ENCODE results near the gene SHMT2. TPM values are rescaled to one million over a fixed set of nuclear protein-coding genes. Genes with fewer than 3 reads are reported as not detected.

SHMT2 gene
- total RNA-seq, 1 experiment from 2014 or later, result 227 TPM

DNA sequence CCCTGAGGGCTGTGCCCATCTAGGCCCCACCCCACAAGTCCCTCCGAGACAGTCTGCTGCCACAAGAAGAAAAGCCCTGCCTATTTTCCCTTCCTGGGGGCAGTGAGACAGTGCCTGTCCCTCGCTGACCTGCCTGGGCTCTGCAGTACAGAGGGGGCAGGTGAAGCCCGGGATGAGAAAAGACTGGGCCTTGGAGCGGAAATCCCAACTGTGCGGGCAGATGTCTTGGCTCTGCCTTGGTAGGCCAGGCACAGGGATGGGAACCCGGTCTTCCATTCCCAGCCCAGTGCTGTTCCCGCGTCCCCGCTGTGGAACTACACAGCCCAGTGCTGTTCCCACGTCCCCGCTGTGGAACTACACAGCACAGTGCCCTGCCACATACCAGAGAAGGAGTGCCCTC, 25.7 kb upstream of the SHMT2 start:
- ChIA-PET CTCF (no interaction called here), POLR2A (ENCODE audit: unreplicated experiment) (no interaction called here)
- no peaks in the 10 kb centered on the region for H3F3A ChIP-seq (ENCODE audit: insufficient read depth, low read depth)
- no peaks in the 10 kb centered on the region for H3K79me2 ChIP-seq (ENCODE audit: low read depth)
- H4K20me1 ChIP-seq (ENCODE audit: insufficient read depth), result no peaks in the 10 kb centered on the region
- H3K4me3 ChIP-seq, result no peak overlapping the region
- no peak overlapping the region for H3K4me2 ChIP-seq
- H3K27ac ChIP-seq, result no peak overlapping the region
- no peaks in the 10 kb centered on the region for H3K27me3 ChIP-seq (ENCODE audit: insufficient read depth, low read depth)
- H3K9me2 ChIP-seq (ENCODE audit: insufficient read depth), result no peaks in the 10 kb centered on the region
- intact Hi-C loops (cut with micrococcal nuclease; ENCODE audit: unreplicated experiment), result no loop called here
- no TSS peak for BruUV-seq (replicated peaks)
- DNase-seq, result no peak
- H3K9me3 ChIP-seq (ENCODE audit: insufficient read depth, low read depth), result no peaks in the 10 kb centered on the region
- H3K36me3 ChIP-seq (ENCODE audit: low read depth), result no peaks in the 10 kb centered on the region
- H2AFZ ChIP-seq, result no peak overlapping the region
- H3K4me1 ChIP-seq (replicated peaks; ENCODE audit: insufficient read depth), result no peaks in the 10 kb centered on the region
- no peak for TF ChIP-seq EZH2 (IDR thresholded peaks at IDR 0.05; ENCODE audit: low read depth)
- TF ChIP-seq, protein P1, sequence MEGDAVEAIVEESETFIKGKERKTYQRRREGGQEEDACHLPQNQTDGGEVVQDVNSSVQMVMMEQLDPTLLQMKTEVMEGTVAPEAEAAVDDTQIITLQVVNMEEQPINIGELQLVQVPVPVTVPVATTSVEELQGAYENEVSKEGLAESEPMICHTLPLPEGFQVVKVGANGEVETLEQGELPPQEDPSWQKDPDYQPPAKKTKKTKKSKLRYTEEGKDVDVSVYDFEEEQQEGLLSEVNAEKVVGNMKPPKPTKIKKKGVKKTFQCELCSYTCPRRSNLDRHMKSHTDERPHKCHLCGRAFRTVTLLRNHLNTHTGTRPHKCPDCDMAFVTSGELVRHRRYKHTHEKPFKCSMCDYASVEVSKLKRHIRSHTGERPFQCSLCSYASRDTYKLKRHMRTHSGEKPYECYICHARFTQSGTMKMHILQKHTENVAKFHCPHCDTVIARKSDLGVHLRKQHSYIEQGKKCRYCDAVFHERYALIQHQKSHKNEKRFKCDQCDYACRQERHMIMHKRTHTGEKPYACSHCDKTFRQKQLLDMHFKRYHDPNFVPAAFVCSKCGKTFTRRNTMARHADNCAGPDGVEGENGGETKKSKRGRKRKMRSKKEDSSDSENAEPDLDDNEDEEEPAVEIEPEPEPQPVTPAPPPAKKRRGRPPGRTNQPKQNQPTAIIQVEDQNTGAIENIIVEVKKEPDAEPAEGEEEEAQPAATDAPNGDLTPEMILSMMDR (conservative IDR thresholded peaks at IDR 0.05), result no peak

DNA sequence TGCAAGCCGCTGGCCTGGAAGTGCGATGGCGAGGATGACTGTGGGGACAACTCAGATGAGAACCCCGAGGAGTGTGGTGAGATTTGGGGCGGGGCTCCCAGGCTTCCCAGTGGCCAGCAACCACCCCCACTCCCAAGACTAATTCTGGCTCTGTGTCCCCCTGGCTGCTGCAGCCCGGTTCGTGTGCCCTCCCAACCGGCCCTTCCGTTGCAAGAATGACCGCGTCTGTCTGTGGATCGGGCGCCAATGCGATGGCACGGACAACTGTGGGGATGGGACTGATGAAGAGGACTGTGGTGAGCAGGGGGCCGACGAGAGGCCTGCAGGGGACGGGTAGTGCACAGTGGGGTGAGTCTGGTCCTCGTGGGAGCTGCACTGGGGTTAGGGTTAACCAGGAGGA, 25.1 kb upstream of the SHMT2 start:
- H4K20me1 ChIP-seq (ENCODE audit: insufficient read depth), result no peaks in the 10 kb centered on the region
- H3K9me3 ChIP-seq (ENCODE audit: insufficient read depth, low read depth), result no peaks in the 10 kb centered on the region
- no peak overlapping the region for H3K4me3 ChIP-seq
- no peak for TF ChIP-seq EZH2 (IDR thresholded peaks at IDR 0.05; ENCODE audit: low read depth)
- TF ChIP-seq, protein P1 (conservative IDR thresholded peaks at IDR 0.05), result no peak
- CTCF ChIA-PET, result no interaction called here
- no peak overlapping the region for H2AFZ ChIP-seq
- H3K79me2 ChIP-seq (ENCODE audit: low read depth), result no peaks in the 10 kb centered on the region
- H3F3A ChIP-seq (ENCODE audit: insufficient read depth, low read depth), result no peaks in the 10 kb centered on the region
- no peak for DNase-seq
- intact Hi-C loops (cut with micrococcal nuclease; ENCODE audit: unreplicated experiment), result no loop called here
- H3K4me2 ChIP-seq, result no peak overlapping the region
- POLR2A ChIA-PET (ENCODE audit: unreplicated experiment), result interaction anchor here (0.6 kb wide), 1 partner anchor 1005 kb away, joined by 9 read pairs; no protein-coding TSS in a partner anchor
- H3K36me3 ChIP-seq (ENCODE audit: low read depth), result no peaks in the 10 kb centered on the region
- BruUV-seq (replicated peaks), result no TSS peak
- no peaks in the 10 kb centered on the region for H3K4me1 ChIP-seq (replicated peaks; ENCODE audit: insufficient read depth)
- H3K9me2 ChIP-seq (ENCODE audit: insufficient read depth), result no peaks in the 10 kb centered on the region
- no peaks in the 10 kb centered on the region for H3K27me3 ChIP-seq (ENCODE audit: insufficient read depth, low read depth)
- H3K27ac ChIP-seq, result no peak overlapping the region

DNA sequence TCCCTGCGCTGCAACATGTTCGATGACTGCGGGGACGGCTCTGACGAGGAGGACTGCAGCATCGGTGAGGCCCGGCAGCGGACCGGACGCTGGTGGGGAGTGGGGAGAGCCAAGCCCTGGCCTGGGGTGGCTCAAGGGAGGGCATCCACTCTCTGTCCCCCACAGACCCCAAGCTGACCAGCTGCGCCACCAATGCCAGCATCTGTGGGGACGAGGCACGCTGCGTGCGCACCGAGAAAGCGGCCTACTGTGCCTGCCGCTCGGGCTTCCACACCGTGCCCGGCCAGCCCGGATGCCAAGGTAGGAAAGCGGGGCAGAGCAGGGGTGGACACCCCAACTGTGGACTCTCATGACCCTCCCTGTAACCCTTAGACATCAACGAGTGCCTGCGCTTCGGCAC, 24.3 kb upstream of the SHMT2 start:
- intact Hi-C loops (cut with micrococcal nuclease; ENCODE audit: unreplicated experiment), result no loop called here
- Histone ChIP-seq H3K4me3 (no peak overlapping the region), H4K20me1 (ENCODE audit: insufficient read depth) (no peaks in the 10 kb centered on the region), H3K79me2 (ENCODE audit: low read depth) (no peaks in the 10 kb centered on the region), H3K27ac (no peak overlapping the region), H3F3A (ENCODE audit: insufficient read depth, low read depth) (no peaks in the 10 kb centered on the region), H3K9me2 (ENCODE audit: insufficient read depth) (no peaks in the 10 kb centered on the region), H3K4me2 (no peak overlapping the region), H3K4me1 (replicated peaks; ENCODE audit: insufficient read depth) (no peaks in the 10 kb centered on the region), H2AFZ (no peak overlapping the region), H3K36me3 (ENCODE audit: low read depth) (no peaks in the 10 kb centered on the region), H3K9me3 (ENCODE audit: insufficient read depth, low read depth) (no peaks in the 10 kb centered on the region), H3K27me3 (ENCODE audit: insufficient read depth, low read depth) (no peaks in the 10 kb centered on the region)
- BruUV-seq (replicated peaks), result no TSS peak
- ChIA-PET CTCF (no interaction called here), POLR2A (ENCODE audit: unreplicated experiment) (no interaction called here)
- TF ChIP-seq, protein P1 (conservative IDR thresholded peaks at IDR 0.05), result no peak
- TF ChIP-seq EZH2 (IDR thresholded peaks at IDR 0.05; ENCODE audit: low read depth), result no peak
- no peak for DNase-seq

All from PC-9 (cell line).